HCEC 1CT (cell line): Measurements from ENCODE around the gene SLC5A12.
A peak's percentile ranks its signal among the peaks of the same experiment; 100 is the strongest.
"Not testable (repeated sequence)": the region's sequence is repeated elsewhere in the genome, so short reads cannot be mapped to it uniquely, and the experiment has no call there.

Experiments
- DNase-seq: peaks from one replicate; pipeline ENCODE4 v3.0.0-alpha.2; 2017

SLC5A12 gene

DNA sequence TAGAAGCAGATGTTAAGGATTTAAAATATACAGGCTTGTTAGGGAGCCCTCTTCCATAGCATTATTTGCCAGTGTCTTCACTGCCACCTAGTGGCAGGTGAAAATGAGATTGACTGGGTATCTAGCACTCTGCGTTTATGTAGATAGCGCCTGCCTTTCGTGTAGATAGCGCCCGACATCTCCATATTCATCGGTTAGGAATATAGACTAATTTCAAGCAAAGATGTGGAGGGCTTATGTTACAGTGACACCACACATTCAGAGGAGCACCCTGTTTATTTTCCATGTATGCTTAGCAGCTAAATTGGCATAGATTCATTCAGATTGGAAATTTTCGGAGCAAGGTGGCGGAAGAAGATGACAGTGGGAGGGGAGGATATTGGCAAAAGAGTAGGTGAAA lies 72.0 kb downstream of the SLC5A12 start:
- DNase-seq: peak; percentile 80

DNA sequence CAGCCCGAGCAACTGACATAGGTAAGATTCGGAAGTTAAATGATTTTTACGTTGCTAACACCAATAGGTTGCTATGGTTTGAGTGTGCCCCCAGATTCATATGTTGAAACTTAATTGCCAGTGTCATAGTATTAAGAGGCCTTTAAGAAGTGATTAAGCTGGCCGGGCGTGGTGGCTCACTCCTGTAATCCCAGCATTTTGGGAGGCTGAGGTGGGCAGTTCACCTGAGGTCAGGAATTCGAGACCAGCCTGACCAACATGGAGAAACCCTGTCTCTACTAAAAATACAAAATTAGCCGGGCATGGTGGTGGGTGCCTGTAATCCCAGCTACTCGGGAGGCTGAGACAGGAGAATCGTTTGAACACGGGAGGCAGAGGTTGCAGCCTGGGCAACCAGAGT lies 78.5 kb downstream of the SLC5A12 start:
- DNase-seq: not testable (repeated sequence)

- DNase-seq: no peak
These were observed 89.1 kb downstream of the SLC5A12 start for GRCh38 chr11:26632691-26633159.

GRCh38 chr11:26626346-26626745 lies 95.5 kb downstream of the SLC5A12 start:
- DNase-seq: peak; percentile 65

DNA sequence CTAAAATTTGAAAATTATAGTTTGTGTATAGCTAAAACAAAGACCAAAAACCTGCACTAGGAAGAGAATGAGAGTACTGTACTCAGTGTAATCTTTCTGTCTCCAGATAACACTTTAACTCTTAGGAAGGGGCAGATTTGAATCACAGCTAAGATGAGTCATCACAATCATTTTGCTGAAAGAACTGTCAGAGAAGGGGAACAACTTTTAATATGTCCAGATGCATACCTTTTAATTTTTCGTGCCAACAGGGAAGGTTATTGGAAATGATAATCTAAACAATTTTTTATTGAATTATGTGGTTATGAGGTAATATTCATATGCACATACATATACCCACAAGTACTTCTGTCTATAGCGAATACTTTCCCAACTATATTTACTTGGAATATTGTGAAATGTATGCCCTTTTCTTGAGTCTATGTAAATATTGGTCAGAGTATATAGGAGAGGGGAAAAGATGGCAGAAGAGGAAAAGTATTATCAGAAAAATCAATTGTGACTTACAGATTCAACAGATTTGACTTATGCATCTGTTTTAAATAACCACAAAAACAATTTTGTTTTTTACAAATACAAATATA lies 98.7 kb downstream of the SLC5A12 start:
- peak; percentile 63 for DNase-seq

DNA sequence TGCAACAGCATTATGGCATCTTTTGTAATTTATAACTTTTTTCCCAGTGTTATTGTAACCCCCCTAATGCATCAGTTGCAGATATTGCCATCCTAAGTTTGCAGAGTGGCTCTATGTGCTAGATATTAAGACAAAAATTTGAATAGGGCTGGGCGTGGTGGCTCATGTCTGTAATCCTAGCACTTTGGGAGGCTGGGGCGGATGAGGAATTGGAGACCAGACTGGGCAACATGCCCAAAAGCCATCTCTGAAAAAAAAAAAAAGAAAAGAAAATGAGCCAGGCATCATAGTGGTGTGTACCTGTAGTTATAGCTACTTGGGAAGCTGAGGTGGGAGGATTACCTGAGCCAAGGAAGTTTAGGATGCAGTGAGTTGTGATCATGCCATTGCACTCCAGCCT lies 99.7 kb downstream of the SLC5A12 start:
- DNase-seq: no peak

- peak; percentile 93 for DNase-seq
These were observed 100.7 kb downstream of the SLC5A12 start for GRCh38 chr11:26621132-26621531.

DNA sequence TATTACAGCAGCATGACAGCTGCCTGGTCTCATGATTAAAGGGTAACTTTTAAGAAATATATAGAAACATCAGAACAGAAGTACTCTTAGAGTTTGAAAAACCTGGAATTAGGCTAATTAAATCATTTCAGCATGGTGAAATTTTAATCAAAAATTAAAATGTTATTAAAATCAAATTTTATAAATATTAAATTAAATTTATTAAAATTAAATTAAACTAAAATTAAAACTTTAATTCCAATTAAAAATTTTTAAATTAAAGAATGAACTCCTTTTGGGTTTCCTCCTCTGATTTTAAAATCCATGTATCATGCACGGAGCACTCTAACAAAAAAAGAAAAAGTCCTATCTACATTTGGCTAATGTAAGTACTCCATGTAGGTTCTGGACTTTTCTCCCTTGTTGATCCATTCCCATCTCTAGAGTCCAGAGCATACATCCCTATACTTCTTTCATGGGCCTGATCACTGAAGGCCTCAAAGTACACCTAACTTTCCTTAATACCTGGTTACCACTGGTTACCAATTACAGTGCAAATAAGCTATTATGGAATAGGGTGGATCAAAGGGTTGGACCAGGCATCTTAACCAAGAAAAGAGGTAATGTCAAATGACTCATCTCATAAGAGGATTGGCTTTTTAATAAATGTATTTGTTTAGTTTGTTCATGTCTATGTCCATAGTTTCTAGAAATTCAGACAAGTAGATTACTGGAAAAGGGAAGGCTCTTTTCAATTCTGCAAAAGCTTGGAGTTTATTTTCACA lies 101.4 kb downstream of the SLC5A12 start:
- peak; percentile 2 for DNase-seq

- no peak for DNase-seq
These were observed 103.4 kb downstream of the SLC5A12 start for GRCh38 chr11:26618441-26618840.
